ENCODE measurements around the gene GAS7.

Gene GAS7

DNA sequence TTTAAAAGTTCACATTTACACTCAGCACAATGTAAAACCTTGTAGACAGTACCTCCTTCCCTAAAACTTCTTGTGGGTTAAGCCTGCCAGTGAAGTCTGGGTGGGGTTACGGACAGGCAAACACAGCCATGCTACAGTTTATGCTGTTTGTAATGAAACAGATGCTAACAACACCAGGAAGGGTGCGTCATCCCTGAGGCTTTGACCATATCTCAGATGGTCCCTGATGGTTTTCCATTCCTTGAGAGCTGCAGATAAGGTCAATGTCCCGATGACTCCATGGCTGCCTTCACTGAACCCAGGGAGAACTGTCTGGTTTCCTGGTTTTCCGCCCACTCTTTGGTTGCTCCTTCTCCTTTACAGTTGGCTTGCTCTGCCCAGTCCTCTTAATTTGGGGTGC lies 29.1 kb downstream of the GAS7 start:
- no peak overlapping the region for H3K27ac ChIP-seq
- H3K36me3 ChIP-seq = no peaks in the 10 kb centered on the region
- TF ChIP-seq, protein P1, sequence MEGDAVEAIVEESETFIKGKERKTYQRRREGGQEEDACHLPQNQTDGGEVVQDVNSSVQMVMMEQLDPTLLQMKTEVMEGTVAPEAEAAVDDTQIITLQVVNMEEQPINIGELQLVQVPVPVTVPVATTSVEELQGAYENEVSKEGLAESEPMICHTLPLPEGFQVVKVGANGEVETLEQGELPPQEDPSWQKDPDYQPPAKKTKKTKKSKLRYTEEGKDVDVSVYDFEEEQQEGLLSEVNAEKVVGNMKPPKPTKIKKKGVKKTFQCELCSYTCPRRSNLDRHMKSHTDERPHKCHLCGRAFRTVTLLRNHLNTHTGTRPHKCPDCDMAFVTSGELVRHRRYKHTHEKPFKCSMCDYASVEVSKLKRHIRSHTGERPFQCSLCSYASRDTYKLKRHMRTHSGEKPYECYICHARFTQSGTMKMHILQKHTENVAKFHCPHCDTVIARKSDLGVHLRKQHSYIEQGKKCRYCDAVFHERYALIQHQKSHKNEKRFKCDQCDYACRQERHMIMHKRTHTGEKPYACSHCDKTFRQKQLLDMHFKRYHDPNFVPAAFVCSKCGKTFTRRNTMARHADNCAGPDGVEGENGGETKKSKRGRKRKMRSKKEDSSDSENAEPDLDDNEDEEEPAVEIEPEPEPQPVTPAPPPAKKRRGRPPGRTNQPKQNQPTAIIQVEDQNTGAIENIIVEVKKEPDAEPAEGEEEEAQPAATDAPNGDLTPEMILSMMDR (IDR thresholded peaks at IDR 0.05; ENCODE audit: low read depth, low read length) = no peak
- H3K9me3 ChIP-seq (ENCODE audit: severe bottlenecking) = no peaks in the 10 kb centered on the region
- no peak overlapping the region for H3K4me3 ChIP-seq (ENCODE audit: low read depth, low read length)
- H3K27me3 ChIP-seq (ENCODE audit: insufficient read depth, low read depth, severe bottlenecking) = no peaks in the 10 kb centered on the region
- DNase-seq = no peak

DNA sequence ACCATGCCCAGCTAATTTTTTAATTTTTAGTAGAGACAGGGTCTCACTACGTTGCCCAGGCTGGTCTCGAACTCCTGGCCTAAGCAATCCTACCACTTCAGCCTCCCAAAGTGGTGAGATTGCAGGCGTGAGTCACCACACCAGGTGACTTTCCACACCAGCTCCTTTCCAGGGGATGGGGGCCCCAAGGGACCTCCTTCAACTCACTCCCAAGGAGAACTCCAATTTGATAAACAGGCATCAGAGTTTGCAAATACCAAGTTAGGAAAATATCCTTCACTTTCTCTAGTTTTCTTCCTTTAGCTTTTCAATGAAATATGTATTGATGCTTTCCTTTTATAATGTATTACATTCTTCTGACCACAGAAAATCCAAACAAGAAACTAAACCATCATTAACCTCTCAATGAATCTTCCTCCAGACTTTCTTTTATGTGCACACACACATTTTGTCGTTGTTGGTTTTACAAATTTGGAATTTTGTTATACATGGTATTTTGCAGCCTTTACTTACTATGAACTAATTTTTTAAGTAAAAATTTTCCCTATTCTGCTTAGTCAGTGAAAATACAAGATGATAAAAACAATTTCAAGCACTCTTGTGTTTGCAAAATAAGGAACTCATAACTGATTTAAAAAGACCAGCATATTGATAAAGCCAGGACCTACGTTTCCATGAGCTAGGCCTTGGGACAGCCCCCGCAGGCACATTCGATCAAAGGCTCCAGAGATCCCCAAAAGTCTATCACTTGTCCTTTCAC lies 32.0 kb downstream of the GAS7 start:
- Histone ChIP-seq H3K27ac (no peak overlapping the region), H3K4me3 (ENCODE audit: low read depth, low read length) (no peak overlapping the region)
- DNase-seq = no peak

GRCh38 chr17:10162096-10162495 lies 36.3 kb downstream of the GAS7 start:
- H3K4me3 ChIP-seq (ENCODE audit: low read depth, low read length) = no peak overlapping the region
- H3K36me3 ChIP-seq = no peaks in the 10 kb centered on the region
- no peak overlapping the region for H3K27ac ChIP-seq
- no peaks in the 10 kb centered on the region for H3K9me3 ChIP-seq (ENCODE audit: severe bottlenecking)
- TF ChIP-seq, protein P1 (IDR thresholded peaks at IDR 0.05; ENCODE audit: low read depth, low read length) = no peak
- no peaks in the 10 kb centered on the region for H3K27me3 ChIP-seq (ENCODE audit: insufficient read depth, low read depth, severe bottlenecking)
- DNase-seq = no peak

More for the DNA sequence above, 32.0 kb downstream of the GAS7 start:
- H3K9me3 ChIP-seq (ENCODE audit: severe bottlenecking) = no peaks in the 10 kb centered on the region
- TF ChIP-seq, protein P1 (IDR thresholded peaks at IDR 0.05; ENCODE audit: low read depth, low read length) = no peak
- no peaks in the 10 kb centered on the region for H3K27me3 ChIP-seq (ENCODE audit: insufficient read depth, low read depth, severe bottlenecking)
- H3K36me3 ChIP-seq = no peaks in the 10 kb centered on the region

DNA sequence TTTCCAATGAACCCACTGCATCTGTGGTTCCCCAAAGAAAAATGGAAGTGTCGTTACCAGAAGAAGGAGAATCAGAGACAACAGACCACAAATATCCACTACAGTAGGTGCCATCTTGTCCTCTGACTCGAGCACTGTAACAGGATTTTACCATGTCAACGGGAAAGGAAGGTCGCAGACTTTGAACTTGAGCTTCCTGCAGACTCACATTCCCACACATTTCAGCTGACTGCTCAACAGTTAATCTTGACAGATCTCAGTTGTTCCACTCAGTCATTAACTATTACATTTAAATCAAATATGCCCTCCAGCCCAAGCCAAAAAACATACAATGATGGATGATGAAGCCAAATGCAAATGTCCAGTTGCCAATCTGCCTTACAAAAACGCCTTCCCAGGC lies 37.0 kb downstream of the GAS7 start:
- no peak overlapping the region for H3K4me3 ChIP-seq (ENCODE audit: low read depth, low read length)
- H3K27ac ChIP-seq = no peak overlapping the region
- no peaks in the 10 kb centered on the region for H3K9me3 ChIP-seq (ENCODE audit: severe bottlenecking)
- H3K36me3 ChIP-seq = no peaks in the 10 kb centered on the region
- H3K27me3 ChIP-seq (ENCODE audit: insufficient read depth, low read depth, severe bottlenecking) = no peaks in the 10 kb centered on the region
- TF ChIP-seq, protein P1 (IDR thresholded peaks at IDR 0.05; ENCODE audit: low read depth, low read length) = no peak
- no peak for DNase-seq

- Histone ChIP-seq H3K36me3 (no peaks in the 10 kb centered on the region), H3K27ac (no peak overlapping the region), H3K9me3 (ENCODE audit: severe bottlenecking) (no peaks in the 10 kb centered on the region), H3K27me3 (ENCODE audit: insufficient read depth, low read depth, severe bottlenecking) (no peaks in the 10 kb centered on the region), H3K4me3 (ENCODE audit: low read depth, low read length) (no peak overlapping the region)
- no peak for DNase-seq
- TF ChIP-seq, protein P1 (IDR thresholded peaks at IDR 0.05; ENCODE audit: low read depth, low read length) = no peak
These were observed 41.3 kb downstream of the GAS7 start for GRCh38 chr17:10156948-10157607.
